HUDEP-2 (cell line): Measurements from ENCODE around the gene CDH13.

Experiments used
- DNase-seq, 76 experiments: peaks; one replicate each; lab custom pipeline; 2025; ENCODE audit not compliant: unreplicated experiment in 76 of 76; lab: John Stamatoyannopoulos, UW

The CDH13 gene

DNA sequence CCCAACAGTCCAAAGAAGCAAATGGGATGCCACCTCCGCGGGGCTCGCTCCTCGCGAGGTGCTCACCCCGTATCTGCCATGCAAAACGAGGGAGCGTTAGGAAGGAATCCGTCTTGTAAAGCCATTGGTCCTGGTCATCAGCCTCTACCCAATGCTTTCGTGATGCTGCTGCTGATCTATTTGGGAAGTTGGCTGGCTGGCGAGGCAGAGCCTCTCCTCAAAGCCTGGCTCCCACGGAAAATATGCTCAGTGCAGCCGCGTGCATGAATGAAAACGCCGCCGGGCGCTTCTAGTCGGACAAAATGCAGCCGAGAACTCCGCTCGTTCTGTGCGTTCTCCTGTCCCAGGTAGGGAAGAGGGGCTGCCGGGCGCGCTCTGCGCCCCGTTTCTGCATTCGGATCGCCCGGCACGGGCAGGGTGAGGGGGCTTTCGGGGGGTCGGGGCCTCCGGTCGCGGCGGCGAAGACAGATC is at the start of gene CDH13:
Gene CDH13, plus strand, starts transcription at position 179 of the 471 bp plus-strand sequence.
- DNase-seq: no peak

DNA sequence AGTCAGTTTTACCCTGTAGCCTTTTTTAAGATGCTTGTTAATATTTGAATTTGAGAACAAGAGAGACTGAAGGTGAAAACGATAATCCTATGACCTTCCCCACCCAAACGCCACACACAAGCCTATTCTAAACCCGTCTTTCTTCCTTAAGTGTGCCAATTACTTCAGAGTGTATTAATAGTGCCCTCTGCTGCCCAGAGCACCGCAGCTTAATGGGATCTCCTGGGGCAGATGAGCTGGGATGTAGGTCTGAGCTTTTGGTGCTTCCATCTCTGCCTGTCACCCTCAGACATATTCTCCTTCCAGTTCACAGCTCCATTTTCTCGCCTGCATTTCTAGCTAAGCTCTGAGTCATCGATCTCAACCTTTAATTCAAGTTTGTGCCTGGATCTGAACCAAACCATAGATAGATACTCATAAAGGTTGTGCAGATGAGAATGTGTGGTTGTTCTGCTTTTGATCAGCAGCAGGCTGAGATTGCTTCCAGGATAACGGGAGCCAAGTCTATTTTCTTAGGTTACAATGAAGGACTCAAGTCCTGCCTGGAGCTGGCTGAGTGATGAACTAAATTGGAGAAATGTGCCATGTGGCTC is 46.4 kb upstream of the CDH13 start:
- DNase-seq: peak in 2 of 76 experiments; percentile 0 to 11

- DNase-seq: no peak
Measured at GRCh38 chr16:82582975-82583374, 43.8 kb upstream of the CDH13 start.

GRCh38 chr16:82583422-82583821 is 43.3 kb upstream of the CDH13 start:
- DNase-seq: no peak

DNA sequence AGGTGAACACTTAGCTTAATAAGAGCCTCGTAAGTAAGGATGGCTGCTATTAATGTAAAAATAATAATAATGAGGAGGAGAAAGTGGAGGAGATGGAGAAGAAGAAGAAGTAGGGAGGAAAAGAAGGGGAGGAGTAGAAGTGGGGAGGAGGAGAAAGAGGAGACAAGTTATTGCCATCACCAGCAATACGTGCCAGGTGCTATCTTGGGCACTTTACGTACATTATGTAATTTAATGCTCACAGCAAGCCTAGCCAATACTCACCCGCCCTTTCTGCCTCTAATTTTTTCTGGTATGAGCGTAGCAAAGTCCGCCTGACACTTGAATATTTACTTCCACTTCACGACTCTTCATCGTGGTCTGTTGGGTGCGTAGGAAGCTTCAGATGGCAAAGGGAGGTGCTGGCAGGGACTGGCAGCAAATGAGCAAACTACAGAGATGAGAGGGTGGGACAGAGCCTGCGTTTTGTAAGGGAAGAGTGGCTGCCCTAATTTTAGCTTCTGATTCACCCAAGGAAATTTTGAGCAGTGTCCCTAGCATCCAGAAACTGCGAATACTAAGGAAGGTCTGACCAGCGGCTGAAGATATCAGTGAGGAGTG is 42.1 kb upstream of the CDH13 start:
- DNase-seq: no peak

GRCh38 chr16:82585675-82586074 is 41.1 kb upstream of the CDH13 start:
- DNase-seq: no peak

GRCh38 chr16:82586130-82586529 is 40.6 kb upstream of the CDH13 start:
- DNase-seq: no peak

GRCh38 chr16:82587289-82587688 is 39.5 kb upstream of the CDH13 start:
- DNase-seq: no peak

DNA sequence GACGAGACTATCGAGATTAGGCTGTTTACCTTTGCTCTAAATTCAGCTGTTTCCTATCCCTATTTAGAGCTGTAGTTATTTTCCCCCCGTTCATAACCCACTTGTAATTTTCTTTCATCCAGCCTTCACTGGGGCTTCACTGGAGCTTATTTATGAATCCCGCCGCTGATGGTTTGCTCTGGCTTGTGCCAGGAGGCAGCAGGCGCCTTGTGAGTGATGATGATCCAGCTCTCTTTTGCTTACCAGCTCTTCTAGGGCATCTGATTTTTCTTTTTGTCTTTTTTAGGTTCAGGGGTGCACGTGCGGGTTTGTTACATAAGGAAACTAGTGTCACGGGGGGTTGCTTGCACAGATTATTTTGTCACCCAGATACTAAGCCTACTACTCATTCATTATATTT is 37.4 kb upstream of the CDH13 start:
- DNase-seq: no peak

DNA sequence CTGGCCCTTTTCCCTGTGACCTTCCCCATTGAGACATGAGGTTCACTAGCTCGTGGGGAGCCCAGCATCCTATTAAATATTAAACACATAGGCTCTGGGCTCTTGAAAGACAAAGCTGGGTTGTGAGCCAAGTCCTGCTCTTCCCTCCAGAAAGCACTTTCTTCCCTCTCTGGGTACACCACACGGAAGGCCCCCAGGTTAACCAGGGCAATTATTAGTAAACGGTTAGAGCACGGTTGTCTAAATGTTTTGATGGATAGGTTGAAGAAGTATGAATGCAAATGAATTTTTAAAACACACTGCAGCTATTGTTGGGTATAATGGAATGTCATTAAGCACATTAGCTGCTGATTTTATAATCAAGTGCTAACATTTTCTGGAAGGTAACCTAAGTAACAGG is 32.7 kb upstream of the CDH13 start:
- no peak for DNase-seq

DNA sequence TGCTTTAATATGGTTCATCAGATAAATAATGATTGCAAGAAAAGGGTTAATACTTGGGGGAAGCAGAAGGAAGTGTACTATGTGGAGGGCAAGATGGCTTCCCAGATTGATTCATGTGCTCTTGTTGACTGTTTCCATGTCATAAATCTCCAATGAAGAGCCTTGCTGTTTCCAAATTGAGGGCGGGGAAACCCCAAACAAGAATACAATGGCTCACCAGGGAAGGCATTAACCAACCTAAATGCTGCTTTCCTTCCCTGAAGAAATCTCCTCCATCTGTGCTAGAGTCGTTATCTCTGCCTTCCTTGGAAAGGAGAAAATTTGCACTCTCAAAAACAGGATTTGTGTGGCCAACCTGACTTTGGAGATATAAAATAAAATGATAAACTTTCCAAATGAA is 28.0 kb upstream of the CDH13 start:
- no peak for DNase-seq

GRCh38 chr16:82601989-82602640 is 24.7 kb upstream of the CDH13 start:
- DNase-seq: no peak

GRCh38 chr16:82603784-82604411 is 22.9 kb upstream of the CDH13 start:
- peak in 2 of 76 experiments; percentile 2 to 4 for DNase-seq

DNA sequence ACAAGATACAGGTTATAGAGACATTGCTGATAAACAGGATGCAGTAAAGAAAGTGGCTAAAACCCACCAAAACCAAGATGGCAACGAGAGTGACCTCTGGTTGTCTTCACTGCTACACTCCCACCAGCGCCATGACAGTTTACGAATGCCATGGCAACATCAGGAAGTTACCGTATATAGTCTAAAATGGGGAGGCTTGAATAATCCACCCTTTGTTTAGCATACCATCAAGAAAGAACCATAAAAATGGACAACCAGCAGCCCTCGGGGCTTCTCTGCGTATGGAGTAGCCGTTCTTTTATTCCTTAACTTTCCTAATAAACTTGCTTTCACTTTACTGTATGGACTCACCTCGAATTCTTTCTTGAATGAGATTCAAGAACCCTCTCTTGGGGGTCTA is 21.7 kb upstream of the CDH13 start:
- no peak for DNase-seq

GRCh38 chr16:82605863-82606620 is 20.7 kb upstream of the CDH13 start:
- DNase-seq: no peak

DNA sequence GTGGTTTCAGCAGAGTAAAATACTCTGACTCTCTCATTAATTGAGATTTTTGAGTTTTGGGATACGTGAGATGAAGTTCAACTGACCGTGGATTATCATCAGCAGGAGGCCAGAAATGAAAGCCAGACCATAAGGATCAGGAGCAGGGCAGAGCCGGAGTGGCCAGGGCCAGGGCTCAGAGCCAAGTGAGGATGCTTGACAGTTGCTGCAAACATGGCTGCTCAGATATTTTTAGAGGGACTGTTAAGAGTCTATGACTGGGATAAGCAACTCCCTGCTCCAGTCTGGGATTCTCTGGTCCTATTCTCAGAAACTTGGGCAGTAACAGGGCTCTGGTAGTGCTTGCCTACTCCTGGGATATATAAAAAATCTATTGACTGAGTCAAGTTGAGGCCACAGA is 17.6 kb upstream of the CDH13 start:
- DNase-seq: no peak

DNA sequence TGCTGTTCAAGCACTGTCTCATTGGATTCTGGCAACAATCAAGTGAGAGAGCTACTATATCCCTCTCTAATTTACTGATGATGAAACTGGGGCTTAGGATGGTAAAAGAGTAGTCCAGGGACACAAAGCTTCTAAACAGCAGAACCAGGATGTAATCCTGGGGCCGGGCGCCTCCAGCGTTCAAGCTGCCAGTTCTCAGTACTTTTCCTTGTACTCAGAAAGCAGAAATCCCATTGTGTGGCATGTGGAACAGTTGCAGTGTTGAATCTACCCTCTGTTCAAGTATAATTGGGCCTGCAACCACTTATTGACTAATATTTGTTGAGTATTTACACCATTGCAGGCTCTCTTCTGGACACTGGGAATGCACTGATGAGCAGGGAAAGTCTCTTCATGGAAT is 14.5 kb upstream of the CDH13 start:
- no peak for DNase-seq

GRCh38 chr16:82616356-82616755 is 10.4 kb upstream of the CDH13 start:
- DNase-seq: no peak

- no peak for DNase-seq
Measured at GRCh38 chr16:82621781-82622180, 5.0 kb upstream of the CDH13 start.

GRCh38 chr16:82623241-82623640 is 3.5 kb upstream of the CDH13 start:
- no peak for DNase-seq
